AML-193 (cell line): Measurements from ENCODE around the gene CSAD.
"Not testable (repeated sequence)": the region's sequence is repeated elsewhere in the genome, so short reads cannot be mapped to it uniquely, and the experiment has no call there.

Experiments
- DNase-seq, 2 experiments: peaks; one replicate each; lab custom pipeline; 2025; lab: John Stamatoyannopoulos, UW

The CSAD gene

DNA sequence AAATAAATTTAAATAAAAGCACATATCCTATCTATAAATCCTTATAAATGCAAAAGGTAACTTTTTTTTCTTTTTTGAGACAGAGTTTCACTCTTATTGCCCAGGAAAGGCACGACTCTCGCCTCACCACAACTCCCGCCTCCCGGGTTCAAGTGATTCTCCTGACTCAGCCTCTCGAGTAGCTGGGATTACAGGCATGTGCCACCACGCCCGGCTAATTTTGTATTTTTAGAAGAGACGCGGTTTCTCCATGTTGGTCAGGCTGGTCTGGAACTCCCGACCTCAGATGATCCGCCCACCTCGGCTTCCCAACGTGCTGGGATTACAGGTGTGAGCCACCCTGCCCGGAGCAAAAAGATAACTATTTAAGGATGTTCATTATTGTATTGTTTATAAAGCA is 1.9 kb downstream of the CSAD start:
- not testable (repeated sequence) for DNase-seq

DNA sequence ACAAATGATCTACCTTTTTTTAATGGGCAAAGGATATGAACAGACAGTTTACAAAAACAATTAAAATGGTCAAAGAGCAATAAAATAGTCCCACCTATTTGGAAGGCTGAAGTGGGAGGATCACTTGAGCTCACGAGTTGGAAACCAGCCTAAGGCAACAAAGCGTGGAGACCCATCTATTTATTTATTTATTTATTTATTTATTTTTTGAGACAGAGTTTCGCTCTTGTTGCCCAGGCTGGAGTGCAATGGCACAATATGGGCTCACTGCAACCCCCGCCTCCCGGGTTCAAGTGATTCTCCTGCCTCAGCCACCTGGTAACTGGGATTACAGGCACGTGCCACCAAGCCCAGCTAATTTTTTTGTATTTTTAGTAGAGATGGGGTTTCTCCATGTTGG is 3.3 kb downstream of the CSAD start:
- DNase-seq = not testable (repeated sequence)

- DNase-seq = no peak
These were observed 4.0 kb downstream of the CSAD start for GRCh38 chr12:53176750-53177149.

- peak; percentile 58 to 66 for DNase-seq
These were observed 5.7 kb downstream of the CSAD start for GRCh38 chr12:53174881-53175491.

DNA sequence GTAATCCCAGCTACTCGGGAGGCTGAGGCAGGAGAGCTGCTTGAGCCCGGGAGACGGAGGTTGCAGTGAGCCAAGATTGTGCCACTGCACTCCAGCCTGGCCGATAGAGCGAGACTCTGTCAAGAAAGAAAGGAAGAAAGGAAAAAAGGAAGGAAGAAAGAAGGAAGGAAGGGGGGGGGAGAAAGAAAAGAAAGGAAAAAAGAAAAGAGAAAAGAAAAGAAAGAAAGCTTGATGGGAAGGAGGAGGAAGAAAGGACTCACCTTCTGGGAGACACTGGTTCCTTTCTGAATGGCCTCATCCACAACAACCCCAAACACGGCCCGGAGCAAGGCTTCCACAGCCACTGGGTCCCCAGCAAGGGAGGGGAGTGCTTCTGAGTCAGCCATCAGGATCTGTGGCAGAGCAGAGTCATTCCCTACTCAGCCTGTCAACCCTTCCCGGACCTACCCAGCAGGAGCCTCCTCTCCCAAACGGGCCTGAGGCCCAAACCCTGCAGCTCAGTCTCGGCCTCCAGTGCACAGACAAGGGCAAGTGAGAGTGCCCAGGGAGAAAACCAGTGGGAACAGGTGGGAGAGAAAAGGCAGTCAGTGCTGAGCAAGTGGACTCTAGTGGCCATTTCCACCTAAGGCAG is 7.5 kb downstream of the CSAD start:
- DNase-seq = no peak

DNA sequence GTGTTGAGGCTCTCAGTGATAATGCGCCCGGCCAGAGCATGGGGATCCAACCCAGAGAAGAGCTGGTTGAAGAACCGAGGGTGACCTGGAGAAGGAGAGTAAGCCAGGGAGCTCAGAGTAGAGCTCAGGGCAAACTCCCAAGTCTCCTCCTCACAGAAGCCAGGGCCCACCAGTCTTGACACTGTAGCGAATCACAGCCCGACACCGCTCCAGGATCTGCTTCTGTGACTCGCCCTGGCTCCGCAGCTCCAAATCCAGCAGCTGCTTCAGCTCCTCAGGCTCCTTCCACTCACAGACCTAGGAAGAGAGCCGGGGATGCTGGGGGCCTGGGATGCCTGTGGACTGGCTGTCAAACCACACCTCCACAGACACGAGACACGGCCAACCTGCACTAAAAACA is 8.4 kb downstream of the CSAD start:
- DNase-seq = no peak

DNA sequence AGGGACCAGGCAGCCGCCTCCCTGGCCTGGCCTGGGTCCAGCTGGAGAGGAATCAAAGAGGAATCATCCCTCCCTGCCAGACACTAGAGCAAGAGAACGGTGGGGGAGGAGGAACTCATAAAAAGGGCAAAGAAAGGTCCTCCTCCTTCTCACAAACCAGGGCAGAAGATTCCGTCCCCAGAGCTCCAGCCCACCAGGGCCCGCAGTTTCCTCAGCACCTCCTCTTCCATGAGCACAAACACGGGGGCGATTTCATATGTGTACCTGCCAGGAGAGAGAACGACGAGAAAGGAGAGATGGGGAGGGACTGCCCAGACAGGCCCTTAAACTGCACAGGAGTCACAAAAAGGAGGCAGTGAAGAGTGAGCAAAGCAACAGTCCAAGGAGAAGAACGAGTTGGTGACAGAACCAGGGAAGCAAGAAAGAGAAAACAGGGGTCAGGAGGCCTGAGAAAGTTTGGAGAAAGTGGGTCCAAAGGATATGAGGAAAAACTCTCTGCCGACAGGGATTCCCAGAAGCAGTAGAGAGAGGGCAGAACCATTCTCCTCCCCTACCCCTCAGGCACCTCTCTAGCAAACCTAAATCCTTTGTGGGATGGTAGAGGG is 8.9 kb downstream of the CSAD start:
- DNase-seq = no peak

DNA sequence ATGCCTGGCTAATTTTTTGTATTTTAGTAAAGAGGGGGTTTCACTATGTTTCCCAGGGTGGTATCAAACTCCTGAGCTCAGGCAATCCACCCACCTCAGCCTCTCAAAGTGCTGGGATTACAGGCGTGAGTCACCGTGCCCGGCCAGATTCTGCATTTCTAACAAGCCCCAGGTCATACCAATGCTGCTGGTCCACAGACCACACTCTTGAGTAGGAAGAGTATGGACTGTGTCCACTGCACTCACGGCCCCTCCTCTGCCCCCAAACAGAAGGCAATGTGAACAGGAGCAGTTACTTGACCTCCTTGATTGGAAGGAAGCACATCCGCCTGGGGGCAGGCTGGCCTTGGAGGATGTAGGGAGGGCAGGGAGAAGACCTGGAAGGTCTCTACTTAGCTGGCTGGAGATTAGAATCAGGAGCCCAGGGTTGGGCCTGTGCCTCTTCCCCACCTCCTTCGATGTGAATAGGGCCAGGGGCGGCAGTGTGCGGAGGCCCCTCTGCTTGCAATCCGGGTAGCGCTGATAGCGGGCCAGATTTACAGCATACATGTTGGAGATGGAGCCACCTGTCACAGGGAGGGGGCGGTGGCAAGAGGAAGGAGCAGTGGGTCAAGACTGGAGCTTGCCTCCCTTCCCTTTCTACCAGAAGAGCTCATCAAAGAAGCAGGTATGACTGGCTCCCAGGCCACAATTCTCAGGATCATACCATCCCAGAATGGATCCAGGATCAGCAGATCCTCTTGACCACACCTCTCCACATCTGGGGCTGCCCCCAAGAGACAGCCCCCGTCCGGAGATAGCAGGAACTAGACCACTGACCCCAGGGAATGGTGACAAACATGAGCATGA is 9.6 kb downstream of the CSAD start:
- DNase-seq = no peak

- no peak for DNase-seq
These were observed 10.5 kb downstream of the CSAD start for GRCh38 chr12:53170215-53170614.

DNA sequence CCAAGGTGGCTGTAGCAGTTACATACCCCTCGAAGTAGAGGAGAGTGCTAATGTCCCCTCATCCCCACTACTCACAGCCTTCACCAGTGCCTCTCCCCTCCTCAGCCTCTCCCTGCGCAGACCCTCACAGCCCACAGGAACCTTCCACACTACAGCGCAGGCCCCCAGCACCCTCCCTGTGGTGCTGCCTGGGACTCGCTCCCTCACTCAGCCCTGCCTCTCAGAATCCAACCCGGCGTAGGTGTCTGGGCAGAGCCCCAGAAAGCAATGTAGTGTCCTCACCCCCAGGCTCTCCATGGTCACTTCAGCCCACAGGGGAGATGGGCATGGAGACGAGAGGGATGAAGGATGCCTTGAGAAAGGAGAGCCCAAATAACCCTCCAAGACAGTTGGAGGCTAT is 11.1 kb downstream of the CSAD start:
- no peak for DNase-seq

- DNase-seq = no peak
These were observed 13.9 kb downstream of the CSAD start for GRCh38 chr12:53166837-53167236.

DNA sequence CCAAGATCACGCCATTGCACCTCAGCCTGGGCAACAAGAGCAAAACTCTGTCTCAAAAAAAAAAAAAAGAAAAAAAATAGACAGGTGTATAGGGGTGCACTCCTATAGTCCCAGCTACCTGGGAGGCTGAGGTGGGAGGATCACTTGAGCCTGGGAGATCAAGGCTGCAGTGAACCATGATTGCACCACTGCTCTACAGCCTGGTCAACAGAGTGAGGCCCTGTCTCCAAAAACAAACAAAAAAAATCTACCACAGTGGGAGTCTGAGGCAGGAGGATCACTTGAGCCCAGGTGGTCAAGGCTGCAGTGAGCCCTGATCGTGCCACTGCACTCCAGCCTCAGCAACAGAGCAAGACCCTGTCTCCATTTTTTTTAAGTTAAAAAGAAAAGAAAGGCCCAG is 17.7 kb downstream of the CSAD start:
- DNase-seq = not testable (repeated sequence)

DNA sequence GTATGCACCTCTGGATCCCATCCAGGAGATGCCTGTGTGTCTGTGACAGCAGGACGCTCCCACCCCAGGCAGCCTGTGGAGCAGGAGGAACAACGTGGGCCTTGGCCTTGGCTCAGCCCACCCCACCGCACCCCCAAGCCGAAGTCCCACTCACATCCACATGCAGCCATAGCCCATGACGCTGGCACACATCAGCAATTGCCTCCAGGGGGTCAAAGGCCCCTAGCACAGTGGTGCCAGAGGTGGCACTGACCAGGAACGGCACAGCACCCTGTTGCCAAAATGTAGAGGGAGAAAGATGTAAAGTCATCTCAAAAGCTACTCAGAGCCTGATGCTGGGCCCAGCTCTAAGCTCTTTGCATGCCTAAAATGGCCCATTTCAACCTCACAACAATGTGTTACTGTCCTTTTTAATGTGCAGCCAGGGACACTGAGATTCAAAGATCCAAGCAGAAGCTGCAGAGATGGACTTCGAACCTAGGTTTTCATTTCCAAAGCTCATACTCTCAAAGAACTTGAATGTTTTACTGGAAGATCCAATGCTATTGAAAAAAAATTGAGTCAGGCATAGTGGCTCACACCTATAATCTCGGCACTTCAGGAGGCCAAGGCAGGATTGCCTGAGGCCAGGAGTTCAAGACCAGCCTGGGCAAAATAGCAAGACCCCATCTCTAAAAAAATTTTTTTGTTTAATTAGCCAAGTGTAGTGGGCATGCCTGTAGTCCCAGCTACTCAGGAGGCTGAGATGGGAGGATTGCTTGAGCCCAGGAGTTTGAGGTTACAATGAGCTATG is 19.4 kb downstream of the CSAD start:
- no peak for DNase-seq

GRCh38 chr12:53160673-53161072 is 20.1 kb downstream of the CSAD start:
- no peak for DNase-seq

DNA sequence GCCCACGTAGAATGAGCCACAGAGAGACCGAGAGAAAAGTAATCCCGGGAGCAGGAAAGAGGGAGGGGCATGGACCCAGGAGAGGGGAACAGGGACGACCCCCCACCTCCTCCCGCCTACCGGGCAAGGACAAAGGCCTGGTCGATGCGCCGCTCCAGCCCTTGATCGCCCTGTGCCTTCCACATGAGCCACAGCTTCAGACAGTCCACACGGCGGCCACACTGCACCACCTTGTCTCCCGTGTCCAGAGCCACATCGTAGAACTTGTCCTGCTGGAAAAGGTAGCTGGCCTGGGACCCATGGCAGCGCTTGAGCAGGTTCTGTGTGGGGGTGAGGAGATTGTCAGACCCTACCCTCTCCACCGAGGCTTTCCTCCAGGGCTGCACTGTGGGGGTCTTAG is 20.7 kb downstream of the CSAD start:
- no peak for DNase-seq

- peak; percentile 59 to 78 for DNase-seq
These were observed 21.4 kb downstream of the CSAD start for GRCh38 chr12:53159195-53159839.

GRCh38 chr12:53152390-53152789 is 28.3 kb downstream of the CSAD start:
- no peak for DNase-seq

- no peak for DNase-seq
These were observed 29.7 kb downstream of the CSAD start for GRCh38 chr12:53151039-53151438.

GRCh38 chr12:53147653-53148052 is 33.1 kb downstream of the CSAD start:
- DNase-seq = no peak

- no peak for DNase-seq
These were observed 33.5 kb downstream of the CSAD start for GRCh38 chr12:53147181-53147580.
